Nephron progenitor cell (in vitro differentiated cells): ENCODE measurements around the gene ERFE.

Experiments used
- DNase-seq: peaks from one replicate; pipeline ENCODE4 v3.0.0; 2021
- H3K27ac Mint-ChIP-seq: 2 replicates; pipeline ENCODE4 v1.8.0; 2021; ENCODE audit warnings: mild to moderate bottlenecking, moderate library complexity, mixed read lengths
- H3K27me3 Mint-ChIP-seq: 2 replicates; pipeline ENCODE4 v1.8.0; 2021; ENCODE audit warnings: mild to moderate bottlenecking, low read depth, mixed read lengths; ENCODE audit not compliant: poor library complexity
- H3K36me3 Mint-ChIP-seq: 2 replicates; pipeline ENCODE4 v1.8.0; 2021; ENCODE audit warnings: low read depth, mixed read lengths
- H3K4me1 Mint-ChIP-seq: 2 replicates; pipeline ENCODE4 v1.8.0; 2021; ENCODE audit warnings: mixed read lengths
- H3K4me3 Mint-ChIP-seq: 2 replicates; pipeline ENCODE4 v1.8.0; 2021; ENCODE audit warnings: mild to moderate bottlenecking, moderate library complexity, mixed read lengths
- H3K9me3 Mint-ChIP-seq: 2 replicates; pipeline ENCODE4 v1.8.0; 2021; ENCODE audit warnings: mild to moderate bottlenecking, moderate library complexity, mixed read lengths
- TF ChIP-seq, protein P1 (sequence below): fragments of 200-600 bp; sonication (generic); IDR thresholded peaks from 2 replicates; pipeline ENCODE4 v1.5.0; 2021; ENCODE audit warnings: antibody characterized with exemption

The ERFE gene

GRCh38 chr2:238142382-238143205, 16.2 kb upstream of the ERFE start:
- no peak overlapping the region for H3K4me3 Mint-ChIP-seq
- no peak for DNase-seq
- H3K36me3 Mint-ChIP-seq, result no peaks in the 10 kb centered on the region
- H3K4me1 Mint-ChIP-seq, result peaks cover 33% of the 10 kb centered on the region
- no peaks in the 10 kb centered on the region for H3K9me3 Mint-ChIP-seq
- H3K27me3 Mint-ChIP-seq, result no peaks in the 10 kb centered on the region
- H3K27ac Mint-ChIP-seq, result no peak overlapping the region
- TF ChIP-seq, protein P1, sequence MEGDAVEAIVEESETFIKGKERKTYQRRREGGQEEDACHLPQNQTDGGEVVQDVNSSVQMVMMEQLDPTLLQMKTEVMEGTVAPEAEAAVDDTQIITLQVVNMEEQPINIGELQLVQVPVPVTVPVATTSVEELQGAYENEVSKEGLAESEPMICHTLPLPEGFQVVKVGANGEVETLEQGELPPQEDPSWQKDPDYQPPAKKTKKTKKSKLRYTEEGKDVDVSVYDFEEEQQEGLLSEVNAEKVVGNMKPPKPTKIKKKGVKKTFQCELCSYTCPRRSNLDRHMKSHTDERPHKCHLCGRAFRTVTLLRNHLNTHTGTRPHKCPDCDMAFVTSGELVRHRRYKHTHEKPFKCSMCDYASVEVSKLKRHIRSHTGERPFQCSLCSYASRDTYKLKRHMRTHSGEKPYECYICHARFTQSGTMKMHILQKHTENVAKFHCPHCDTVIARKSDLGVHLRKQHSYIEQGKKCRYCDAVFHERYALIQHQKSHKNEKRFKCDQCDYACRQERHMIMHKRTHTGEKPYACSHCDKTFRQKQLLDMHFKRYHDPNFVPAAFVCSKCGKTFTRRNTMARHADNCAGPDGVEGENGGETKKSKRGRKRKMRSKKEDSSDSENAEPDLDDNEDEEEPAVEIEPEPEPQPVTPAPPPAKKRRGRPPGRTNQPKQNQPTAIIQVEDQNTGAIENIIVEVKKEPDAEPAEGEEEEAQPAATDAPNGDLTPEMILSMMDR, result no peak

GRCh38 chr2:238143239-238143951, 15.4 kb upstream of the ERFE start:
- Mint-ChIP-seq H3K4me3 (no peak overlapping the region), H3K4me1 (peaks cover 28% of the 10 kb centered on the region), H3K36me3 (no peaks in the 10 kb centered on the region), H3K9me3 (no peaks in the 10 kb centered on the region), H3K27ac (no peak overlapping the region), H3K27me3 (no peaks in the 10 kb centered on the region)
- TF ChIP-seq, protein P1, result no peak
- DNase-seq, result no peak

DNA sequence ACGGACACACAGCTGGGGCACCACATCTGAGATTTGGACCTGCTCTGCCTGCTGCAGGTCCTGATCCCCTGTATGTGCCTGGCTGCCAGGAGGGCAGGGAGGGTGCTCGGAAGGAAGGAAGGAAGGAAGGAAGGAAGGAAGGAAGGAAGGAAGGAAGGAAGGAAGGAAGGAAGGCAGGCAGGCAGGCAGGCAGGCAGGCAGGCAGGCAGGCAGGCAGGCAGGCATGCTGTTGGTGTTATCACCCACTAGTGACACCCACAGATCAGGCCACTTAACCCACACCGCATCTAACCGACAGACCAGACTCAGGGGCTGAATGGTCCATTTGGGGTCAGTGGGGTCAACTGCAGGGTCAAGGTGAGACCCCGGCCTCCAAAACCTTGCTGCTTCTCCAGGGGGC, 14.5 kb upstream of the ERFE start:
- TF ChIP-seq, protein P1, result no peak
- Mint-ChIP-seq H3K27me3 (no peaks in the 10 kb centered on the region), H3K9me3 (no peaks in the 10 kb centered on the region), H3K27ac (no peak overlapping the region), H3K36me3 (no peaks in the 10 kb centered on the region), H3K4me1 (peaks cover 28% of the 10 kb centered on the region), H3K4me3 (no peak overlapping the region)
- no peak for DNase-seq

- no peaks in the 10 kb centered on the region for H3K36me3 Mint-ChIP-seq
- no peaks in the 10 kb centered on the region for H3K9me3 Mint-ChIP-seq
- no peak for DNase-seq
- peaks cover 23% of the 10 kb centered on the region for H3K4me1 Mint-ChIP-seq
- H3K4me3 Mint-ChIP-seq, result no peak overlapping the region
- no peak overlapping the region for H3K27ac Mint-ChIP-seq
- TF ChIP-seq, protein P1, result no peak
- H3K27me3 Mint-ChIP-seq, result no peaks in the 10 kb centered on the region
Measured at GRCh38 chr2:238145046-238145445, 13.7 kb upstream of the ERFE start.

DNA sequence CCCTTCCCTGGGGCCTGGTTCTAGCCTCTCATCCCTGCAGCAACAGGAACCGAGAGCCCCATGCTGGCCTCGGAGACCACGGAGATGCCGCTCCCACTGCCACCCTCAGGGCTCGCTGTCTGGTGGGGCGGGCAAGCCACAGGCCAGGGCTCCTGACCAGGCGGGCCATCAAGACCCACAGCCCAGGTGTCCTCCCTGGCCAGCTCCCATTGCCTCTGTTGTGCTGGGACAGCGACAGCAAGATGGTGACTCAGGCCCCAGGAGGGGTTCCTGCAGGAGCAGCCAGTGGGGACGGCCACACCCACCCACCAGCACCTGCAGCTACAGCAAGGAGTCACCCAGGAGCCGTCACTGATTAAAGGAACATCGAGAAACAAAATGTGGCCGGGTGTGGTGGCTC, 12.9 kb upstream of the ERFE start:
- no peak for DNase-seq
- TF ChIP-seq, protein P1, result no peak
- H3K27me3 Mint-ChIP-seq, result no peaks in the 10 kb centered on the region
- peaks cover 23% of the 10 kb centered on the region for H3K4me1 Mint-ChIP-seq
- no peaks in the 10 kb centered on the region for H3K9me3 Mint-ChIP-seq
- no peak overlapping the region for H3K4me3 Mint-ChIP-seq
- no peak overlapping the region for H3K27ac Mint-ChIP-seq
- H3K36me3 Mint-ChIP-seq, result no peaks in the 10 kb centered on the region
